Activated T-helper 2 cell treated with anti-CD3 and anti-CD28 coated beads, Interferon-gamma antibody, Interleukin-2, Interleukin-4, amounts not matched to agents 10 μg/mL and 5 μg/mL and 100 μg/mL, durations not matched to agents 14 hours and 24 hours and 36 hours (primary cell): ENCODE measurements around the gene TEX28. TPM values are rescaled to one million over a fixed set of nuclear protein-coding genes. Genes with fewer than 3 reads are reported as not detected.
"Not testable (repeated sequence)": the region's sequence is repeated elsewhere in the genome, so short reads cannot be mapped to it uniquely, and the experiment has no call there.

Experiments
- DNase-seq: peaks from one replicate; pipeline ENCODE4 v3.0.0; 2021; ENCODE audit warnings: low spot score
- H3K27ac Mint-ChIP-seq: one replicate; pipeline ENCODE4 v1.8.0; 2021; ENCODE audit warnings: mixed read lengths
- H3K27me3 Mint-ChIP-seq: one replicate; pipeline ENCODE4 v1.8.0; 2021; ENCODE audit warnings: low read depth, mixed read lengths
- H3K36me3 Mint-ChIP-seq: one replicate; pipeline ENCODE4 v1.8.0; 2021; ENCODE audit warnings: low read depth, mixed read lengths
- H3K4me1 Mint-ChIP-seq: one replicate; pipeline ENCODE4 v1.8.0; 2021; ENCODE audit warnings: low read depth, mixed read lengths
- H3K4me3 Mint-ChIP-seq: one replicate; pipeline ENCODE4 v1.8.0; 2021; ENCODE audit warnings: low read depth, mild to moderate bottlenecking, moderate library complexity, mixed read lengths
- H3K9me3 Mint-ChIP-seq: one replicate; pipeline ENCODE4 v1.8.0; 2021; ENCODE audit warnings: mixed read lengths
- intact Hi-C: fragments of 100-400 bp; cut with micrococcal nuclease; formaldehyde crosslinking; loops from one replicate; pipeline ENCODE4 v1.15.1; 2023
- total RNA-seq: library from RNA; stranded (reverse); gene quantifications from 2 replicates; pipeline ENCODE4 v1.2.3, GENCODE V29; 2022

Gene TEX28
- total RNA-seq, 1 donor from 2014 or later = not detected

DNA sequence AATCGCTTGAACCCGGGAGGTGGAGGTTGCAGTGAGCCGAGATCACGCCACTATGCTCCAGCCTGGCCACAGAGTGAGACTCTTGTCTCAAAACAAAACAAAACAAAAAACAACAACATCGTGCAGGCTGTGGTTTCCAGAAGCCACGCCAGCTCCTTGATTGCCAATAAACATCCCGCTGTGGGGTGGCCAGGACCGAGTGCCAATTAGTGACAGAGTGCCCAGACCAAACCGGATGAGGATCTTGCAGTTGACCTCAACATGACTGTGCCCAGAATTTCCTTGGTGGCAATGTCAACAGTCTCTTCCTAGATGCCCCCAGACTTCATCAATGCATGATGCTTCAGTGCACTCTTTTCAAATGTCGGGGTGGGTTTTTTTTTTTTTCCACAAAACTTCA lies 36.2 kb downstream of the TEX28 start:
- not testable (repeated sequence) for H3K36me3 Mint-ChIP-seq, H3K27me3 Mint-ChIP-seq

DNA sequence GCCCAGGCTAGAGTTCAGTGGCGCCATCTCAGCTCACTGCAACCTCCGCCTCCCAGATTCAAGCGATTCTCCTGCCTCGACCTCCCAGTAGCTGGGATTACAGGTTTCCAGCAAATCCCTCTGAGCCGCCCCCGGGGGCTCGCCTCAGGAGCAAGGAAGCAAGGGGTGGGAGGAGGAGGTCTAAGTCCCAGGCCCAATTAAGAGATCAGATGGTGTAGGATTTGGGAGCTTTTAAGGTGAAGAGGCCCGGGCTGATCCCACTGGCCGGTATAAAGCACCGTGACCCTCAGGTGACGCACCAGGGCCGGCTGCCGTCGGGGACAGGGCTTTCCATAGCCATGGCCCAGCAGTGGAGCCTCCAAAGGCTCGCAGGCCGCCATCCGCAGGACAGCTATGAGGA lies 37.6 kb downstream of the TEX28 start, which contains the start of gene OPN1MW3:
TSS of gene OPN1MW3 (plus strand) at position 301 of the 400 bp plus-strand sequence. CDS start at position 339, 38 bp downstream.
- H3K4me1 Mint-ChIP-seq, DNase-seq, H3K9me3 Mint-ChIP-seq, H3K4me3 Mint-ChIP-seq, H3K27ac Mint-ChIP-seq, H3K27me3 Mint-ChIP-seq, intact Hi-C loops, H3K36me3 Mint-ChIP-seq: not testable (repeated sequence)

More for the DNA sequence above, 36.2 kb downstream of the TEX28 start:
- H3K9me3 Mint-ChIP-seq, H3K4me1 Mint-ChIP-seq, H3K27ac Mint-ChIP-seq, DNase-seq, H3K4me3 Mint-ChIP-seq, intact Hi-C loops: not testable (repeated sequence)

DNA sequence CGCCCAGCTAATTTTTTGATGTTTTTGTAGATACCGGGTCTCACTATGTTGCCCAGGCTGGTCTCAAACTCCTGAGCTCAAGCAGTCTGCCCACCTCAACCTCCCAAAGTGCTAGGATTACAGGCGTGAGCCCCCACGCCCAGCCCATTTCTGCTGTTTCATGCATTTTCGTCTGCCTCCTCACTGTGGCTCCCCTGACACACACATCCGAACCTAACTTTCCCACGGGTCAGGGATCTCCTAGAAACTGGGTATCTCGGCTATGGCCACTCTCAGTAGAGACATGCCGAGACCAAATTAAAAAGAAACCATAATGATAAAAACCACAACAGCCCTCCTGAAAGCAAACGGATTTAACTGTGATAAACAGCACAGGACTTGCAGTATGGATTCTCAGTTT lies 46.8 kb downstream of the TEX28 start:
- H3K27me3 Mint-ChIP-seq, H3K4me3 Mint-ChIP-seq, intact Hi-C loops, H3K4me1 Mint-ChIP-seq, DNase-seq, H3K36me3 Mint-ChIP-seq, H3K9me3 Mint-ChIP-seq, H3K27ac Mint-ChIP-seq: not testable (repeated sequence)

- intact Hi-C loops, H3K27ac Mint-ChIP-seq, H3K36me3 Mint-ChIP-seq, H3K4me3 Mint-ChIP-seq, H3K4me1 Mint-ChIP-seq, DNase-seq, H3K9me3 Mint-ChIP-seq, H3K27me3 Mint-ChIP-seq: not testable (repeated sequence)
These were observed 47.4 kb downstream of the TEX28 start for GRCh38 chrX:154247377-154248045.

DNA sequence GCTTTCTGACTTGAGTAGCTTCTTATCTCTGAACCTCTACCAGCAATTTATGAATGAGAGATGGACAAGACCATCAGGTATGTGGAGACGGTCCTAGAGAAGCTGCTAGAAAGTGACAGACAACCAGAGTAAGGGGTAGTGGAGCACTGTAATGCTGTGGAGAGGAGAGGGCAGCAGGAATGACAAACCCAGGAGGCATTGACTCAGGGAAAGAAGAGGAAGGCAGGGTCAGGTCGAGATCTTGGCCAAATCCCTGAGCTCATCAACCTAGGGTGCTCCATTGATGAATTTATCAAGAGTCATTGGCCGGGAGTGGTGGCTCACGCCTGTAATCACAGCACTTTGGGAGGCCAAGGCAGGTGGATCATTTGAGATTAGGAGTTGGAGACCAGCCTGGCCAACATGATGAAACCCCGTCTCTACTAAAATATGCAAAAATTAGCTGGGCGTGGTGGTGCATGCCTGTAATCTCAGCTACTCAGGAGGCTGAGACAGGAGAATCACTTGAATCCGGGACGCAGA lies 54.9 kb downstream of the TEX28 start:
- H3K36me3 Mint-ChIP-seq, H3K27me3 Mint-ChIP-seq, DNase-seq, H3K4me3 Mint-ChIP-seq, H3K27ac Mint-ChIP-seq, intact Hi-C loops, H3K9me3 Mint-ChIP-seq, H3K4me1 Mint-ChIP-seq: not testable (repeated sequence)

DNA sequence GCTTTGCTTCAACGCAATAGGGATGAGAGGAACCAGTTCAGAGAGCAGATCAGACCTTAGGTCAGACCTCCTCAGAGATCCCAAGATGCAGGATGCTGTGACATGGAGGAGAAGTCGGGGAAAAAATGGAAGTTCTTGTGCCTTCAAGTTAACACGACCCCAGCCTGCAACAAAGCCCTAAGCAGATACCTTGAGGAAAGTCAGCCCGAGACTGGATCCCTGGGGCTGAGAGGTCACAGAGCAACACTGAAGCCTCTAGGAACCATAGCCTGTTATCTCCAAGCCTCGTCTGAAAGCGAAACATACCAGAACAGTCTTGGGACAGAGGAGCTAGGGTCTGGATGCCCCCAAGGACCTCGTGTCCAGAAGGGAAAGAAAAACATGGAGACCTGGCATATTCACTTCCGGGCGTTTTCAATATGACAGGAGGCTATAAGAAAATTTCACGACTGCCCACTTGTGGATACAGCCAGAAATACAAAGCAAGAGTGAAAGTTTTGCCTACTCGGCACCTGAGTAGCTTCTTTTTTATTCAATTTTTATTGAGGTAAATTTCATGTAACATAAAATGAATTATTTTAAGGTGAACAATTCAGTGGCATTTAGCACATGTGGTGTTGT lies 55.9 kb downstream of the TEX28 start:
- H3K9me3 Mint-ChIP-seq, H3K4me1 Mint-ChIP-seq, DNase-seq, intact Hi-C loops, H3K27me3 Mint-ChIP-seq, H3K27ac Mint-ChIP-seq, H3K36me3 Mint-ChIP-seq, H3K4me3 Mint-ChIP-seq: not testable (repeated sequence)

DNA sequence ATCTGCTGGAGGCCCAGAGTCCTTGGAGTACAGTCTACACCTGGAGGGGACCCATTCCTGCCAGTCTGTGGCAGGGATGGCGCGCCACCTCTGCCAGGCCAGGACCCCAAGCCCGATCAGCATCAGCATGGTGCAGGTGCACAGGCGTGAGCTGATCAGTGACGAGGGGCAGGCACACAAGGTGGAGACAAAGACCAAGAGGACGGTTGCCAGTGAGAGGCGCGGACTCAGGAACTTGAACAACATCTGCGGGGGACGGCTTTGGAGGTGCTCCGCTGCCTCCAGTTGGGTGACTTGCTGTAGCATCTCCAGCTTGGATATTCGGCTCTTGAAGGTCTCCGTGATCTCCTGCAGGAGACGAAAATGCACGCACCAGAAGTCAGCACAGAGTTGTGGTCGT lies 61.3 kb downstream of the TEX28 start:
- H3K27ac Mint-ChIP-seq, H3K27me3 Mint-ChIP-seq, H3K36me3 Mint-ChIP-seq, H3K4me3 Mint-ChIP-seq, H3K4me1 Mint-ChIP-seq, H3K9me3 Mint-ChIP-seq, intact Hi-C loops, DNase-seq: not testable (repeated sequence)

DNA sequence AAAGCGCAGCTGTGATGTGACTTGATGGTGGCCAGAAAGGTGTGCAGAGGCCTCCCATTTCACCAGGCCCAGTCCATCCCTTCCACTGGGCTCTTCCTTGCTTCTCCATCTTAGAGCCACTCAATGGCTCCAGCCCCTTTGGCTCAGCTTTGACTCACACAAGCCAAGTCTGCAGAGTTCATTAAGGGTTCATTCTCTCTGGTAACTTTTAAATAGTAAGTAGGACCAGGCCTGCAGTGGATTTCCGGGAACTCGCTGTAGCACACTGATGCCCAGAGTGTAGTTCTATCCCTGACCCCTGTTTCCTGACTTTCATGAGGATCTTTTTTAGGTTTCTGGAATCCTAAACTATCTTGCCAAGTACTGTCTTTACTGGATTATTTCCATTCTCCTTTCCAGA lies 63.5 kb downstream of the TEX28 start:
- intact Hi-C loops, H3K9me3 Mint-ChIP-seq, H3K27me3 Mint-ChIP-seq, DNase-seq, H3K4me1 Mint-ChIP-seq, H3K36me3 Mint-ChIP-seq, H3K4me3 Mint-ChIP-seq, H3K27ac Mint-ChIP-seq: not testable (repeated sequence)

DNA sequence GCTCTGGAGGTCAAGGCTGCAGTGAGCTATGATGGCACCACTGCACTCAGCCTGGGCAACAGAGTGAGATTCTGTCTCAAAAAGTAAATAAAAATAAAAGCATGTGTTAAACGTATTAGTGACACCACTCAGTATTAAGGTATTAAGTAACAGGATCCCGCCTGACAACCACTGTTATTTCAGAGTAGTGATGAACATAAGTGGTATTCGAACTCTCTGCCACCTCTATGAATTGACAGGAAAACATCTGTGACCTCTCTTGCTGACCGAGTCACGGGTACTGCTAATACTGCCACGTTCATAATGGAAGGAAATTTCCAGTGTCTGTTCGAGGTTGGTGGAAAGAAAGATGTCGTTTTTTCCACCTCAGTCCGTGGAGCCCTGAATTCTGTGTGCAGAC lies 68.2 kb downstream of the TEX28 start:
- H3K27ac Mint-ChIP-seq, H3K4me1 Mint-ChIP-seq, H3K27me3 Mint-ChIP-seq, intact Hi-C loops, H3K4me3 Mint-ChIP-seq, DNase-seq, H3K9me3 Mint-ChIP-seq, H3K36me3 Mint-ChIP-seq: not testable (repeated sequence)

- H3K27me3 Mint-ChIP-seq, DNase-seq, H3K9me3 Mint-ChIP-seq, H3K4me3 Mint-ChIP-seq, intact Hi-C loops, H3K4me1 Mint-ChIP-seq, H3K27ac Mint-ChIP-seq, H3K36me3 Mint-ChIP-seq: not testable (repeated sequence)
These were observed 69.6 kb downstream of the TEX28 start for GRCh38 chrX:154225292-154225691.

Other genes starting within 250 kb of the TEX28 start
- 58.2 and 58.4 TPM in 2 replicates for gene MECP2, start 197.4 kb downstream of the TEX28 start, total RNA-seq
- gene OPN1LW, start 150.9 kb downstream of the TEX28 start, total RNA-seq = not detected in 2 replicates
- not detected in 2 replicates for gene OPN1MW, start 112.5 kb downstream of the TEX28 start, total RNA-seq
- gene OPN1MW2, start 75.4 kb downstream of the TEX28 start, total RNA-seq = not detected in 2 replicates
- gene OPN1MW3, start 37.5 kb downstream of the TEX28 start, total RNA-seq = not detected in 2 replicates
- gene TKTL1, start 671 bp upstream of the TEX28 start, total RNA-seq = 0.07 and 0.09 TPM in 2 replicates
- 1,005 and 1,026 TPM in 2 replicates for gene FLNA, start 79.5 kb upstream of the TEX28 start, total RNA-seq
- 95.6 and 98.8 TPM in 2 replicates for gene EMD, start 84.2 kb upstream of the TEX28 start, total RNA-seq
- gene RPL10, start 103.3 kb upstream of the TEX28 start, total RNA-seq = 2,692 and 2,787 TPM in 2 replicates
- gene DNASE1L1, start 114.1 kb upstream of the TEX28 start, total RNA-seq = 18.1 TPM in 2 replicates
- gene TAFAZZIN, start 116.4 kb upstream of the TEX28 start, total RNA-seq = 77.3 TPM in 2 replicates
- 47.4 and 48.9 TPM in 2 replicates for gene ATP6AP1, start 133.6 kb upstream of the TEX28 start, total RNA-seq
- gene GDI1, start 142.0 kb upstream of the TEX28 start, total RNA-seq = 115 and 117 TPM in 2 replicates
- gene FAM50A, start 149.0 kb upstream of the TEX28 start, total RNA-seq = 79.6 and 84.1 TPM in 2 replicates
- gene PLXNA3, start 163.2 kb upstream of the TEX28 start, total RNA-seq = 62.1 and 62.5 TPM in 2 replicates
- 49.4 and 51.7 TPM in 2 replicates for gene LAGE3, start 184.2 kb upstream of the TEX28 start, total RNA-seq
- 55.5 and 56.1 TPM in 2 replicates for gene UBL4A, start 191.5 kb upstream of the TEX28 start, total RNA-seq
- gene SLC10A3, start 195.5 kb upstream of the TEX28 start, total RNA-seq = 17.5 and 18.3 TPM in 2 replicates
- 39.2 and 39.8 TPM in 2 replicates for gene FAM3A, start 221.1 kb upstream of the TEX28 start, total RNA-seq